Measurements from ENCODE around the gene CUX1. TPM values are rescaled to one million over a fixed set of nuclear protein-coding genes. Genes with fewer than 3 reads are reported as not detected.
"Not testable (repeated sequence)": the region's sequence is repeated elsewhere in the genome, so short reads cannot be mapped to it uniquely, and the experiment has no call there.

CUX1 gene
- total RNA-seq, 1 experiment from 2014 or later = 47.6 TPM

GRCh38 chr7:101919363-101920115 is 102.1 kb downstream of the CUX1 start:
- CTCF ChIA-PET = no interaction called here
- POLR2A ChIA-PET = no interaction called here
- no TSS peak for BruUV-seq (replicated peaks)
- Mint-ChIP-seq H3K4me3 (ENCODE audit: unreplicated experiment) (no peak overlapping the region), H3K9me3 (ENCODE audit: unreplicated experiment) (no peaks in the 10 kb centered on the region), H3K27me3 (ENCODE audit: insufficient read depth, unreplicated experiment) (no peaks in the 10 kb centered on the region), H3K27ac (ENCODE audit: low read depth, unreplicated experiment) (no peak overlapping the region), H3K4me1 (ENCODE audit: insufficient read depth, unreplicated experiment) (peaks cover 4% of the 10 kb centered on the region), H3K36me3 (ENCODE audit: insufficient read depth, unreplicated experiment) (peaks cover 31% of the 10 kb centered on the region)
- intact Hi-C loops (cut with micrococcal nuclease) = no loop called here
- TF ChIP-seq, protein P1, sequence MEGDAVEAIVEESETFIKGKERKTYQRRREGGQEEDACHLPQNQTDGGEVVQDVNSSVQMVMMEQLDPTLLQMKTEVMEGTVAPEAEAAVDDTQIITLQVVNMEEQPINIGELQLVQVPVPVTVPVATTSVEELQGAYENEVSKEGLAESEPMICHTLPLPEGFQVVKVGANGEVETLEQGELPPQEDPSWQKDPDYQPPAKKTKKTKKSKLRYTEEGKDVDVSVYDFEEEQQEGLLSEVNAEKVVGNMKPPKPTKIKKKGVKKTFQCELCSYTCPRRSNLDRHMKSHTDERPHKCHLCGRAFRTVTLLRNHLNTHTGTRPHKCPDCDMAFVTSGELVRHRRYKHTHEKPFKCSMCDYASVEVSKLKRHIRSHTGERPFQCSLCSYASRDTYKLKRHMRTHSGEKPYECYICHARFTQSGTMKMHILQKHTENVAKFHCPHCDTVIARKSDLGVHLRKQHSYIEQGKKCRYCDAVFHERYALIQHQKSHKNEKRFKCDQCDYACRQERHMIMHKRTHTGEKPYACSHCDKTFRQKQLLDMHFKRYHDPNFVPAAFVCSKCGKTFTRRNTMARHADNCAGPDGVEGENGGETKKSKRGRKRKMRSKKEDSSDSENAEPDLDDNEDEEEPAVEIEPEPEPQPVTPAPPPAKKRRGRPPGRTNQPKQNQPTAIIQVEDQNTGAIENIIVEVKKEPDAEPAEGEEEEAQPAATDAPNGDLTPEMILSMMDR (IDR thresholded peaks at IDR 0.05; ENCODE audit: unreplicated experiment) = no peak
- DNase-seq (ENCODE audit: unreplicated experiment) = no peak

DNA sequence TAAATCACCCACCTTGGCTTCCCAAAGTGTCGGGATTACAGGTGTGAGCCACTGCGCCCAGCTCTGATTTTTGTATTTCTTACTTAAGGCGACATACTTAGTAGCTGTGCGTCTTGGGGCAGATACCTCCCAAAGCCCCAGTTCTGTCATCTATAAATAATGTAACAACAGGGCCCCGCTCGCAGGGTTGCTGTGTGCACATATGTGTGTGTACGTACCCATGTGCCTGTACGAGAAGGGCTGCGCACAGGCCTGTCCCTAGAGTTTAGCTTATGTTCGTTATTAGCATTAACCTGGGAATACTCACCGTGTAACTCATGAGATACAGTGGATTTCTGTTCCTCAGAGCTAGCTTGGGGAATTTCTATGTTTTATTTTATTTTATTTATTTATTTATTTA is 103.6 kb downstream of the CUX1 start:
- Mint-ChIP-seq H3K27me3 (ENCODE audit: insufficient read depth, unreplicated experiment) (no peaks in the 10 kb centered on the region), H3K4me1 (ENCODE audit: insufficient read depth, unreplicated experiment) (peaks cover 4% of the 10 kb centered on the region), H3K36me3 (ENCODE audit: insufficient read depth, unreplicated experiment) (peaks cover 27% of the 10 kb centered on the region), H3K9me3 (ENCODE audit: unreplicated experiment) (no peaks in the 10 kb centered on the region), H3K27ac (ENCODE audit: low read depth, unreplicated experiment) (no peak overlapping the region), H3K4me3 (ENCODE audit: unreplicated experiment) (no peak overlapping the region)
- POLR2A ChIA-PET = no interaction called here
- intact Hi-C loops (cut with micrococcal nuclease) = no loop called here
- no peak for DNase-seq (ENCODE audit: unreplicated experiment)
- no TSS peak for BruUV-seq (replicated peaks)
- TF ChIP-seq, protein P1 (IDR thresholded peaks at IDR 0.05; ENCODE audit: unreplicated experiment) = no peak
- CTCF ChIA-PET = interaction anchor here (1.0 to 1.2 kb wide), 2 partner anchors 15 to 557 kb away, joined by 3 read pairs; no protein-coding TSS in a partner anchor

DNA sequence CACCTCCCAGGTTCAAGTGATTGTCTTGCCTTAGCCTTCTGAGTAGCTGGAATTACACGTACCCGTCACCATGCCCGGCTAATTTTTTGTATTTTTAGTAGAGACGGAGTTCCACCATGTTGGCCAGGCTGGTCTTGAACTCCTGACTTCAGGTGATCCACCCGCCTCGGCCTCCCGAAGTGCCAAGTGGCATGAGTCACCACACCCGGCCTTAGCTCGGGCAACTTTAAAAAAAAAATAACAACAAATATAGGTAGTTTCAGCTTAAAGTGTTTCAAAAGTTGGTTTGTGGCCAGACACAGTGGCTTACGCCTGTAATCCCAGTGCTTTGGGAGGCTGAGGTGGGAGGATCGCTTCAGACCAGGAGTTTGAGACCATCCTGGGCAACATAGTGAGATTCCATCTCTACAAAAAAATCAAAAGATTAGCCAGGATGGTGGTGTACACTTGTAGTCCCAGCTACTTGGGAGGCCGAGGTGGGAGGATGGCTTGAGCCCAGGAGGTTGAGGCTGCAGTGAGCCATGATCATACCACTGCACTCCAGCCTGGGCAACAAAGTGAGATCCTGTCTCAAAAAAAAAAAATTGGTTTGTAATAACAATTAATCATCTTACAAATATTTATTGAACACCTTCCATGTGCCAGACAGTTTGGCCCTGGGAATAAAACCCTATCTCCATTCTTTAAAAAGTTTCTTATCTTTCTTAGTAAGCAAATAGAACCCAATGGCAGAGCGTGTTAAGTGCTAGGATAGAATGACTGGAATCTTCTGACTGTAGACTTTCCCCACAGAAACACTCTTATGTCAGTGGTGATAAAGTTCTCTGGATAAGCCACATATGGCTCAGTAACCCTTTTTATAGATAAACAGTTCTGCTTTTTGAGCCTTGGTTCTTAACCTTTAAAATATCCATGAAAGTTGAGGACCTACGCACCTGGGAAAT is 104.4 kb downstream of the CUX1 start:
- not testable (repeated sequence) for H3K4me3 Mint-ChIP-seq (ENCODE audit: unreplicated experiment)

GRCh38 chr7:101922631-101923601 is 105.5 kb downstream of the CUX1 start:
- no TSS peak for BruUV-seq (replicated peaks)
- POLR2A ChIA-PET = no interaction called here
- DNase-seq (ENCODE audit: unreplicated experiment) = no peak
- Mint-ChIP-seq H3K4me3 (ENCODE audit: unreplicated experiment) (no peak overlapping the region), H3K36me3 (ENCODE audit: insufficient read depth, unreplicated experiment) (peaks cover 17% of the 10 kb centered on the region), H3K27me3 (ENCODE audit: insufficient read depth, unreplicated experiment) (no peaks in the 10 kb centered on the region), H3K9me3 (ENCODE audit: unreplicated experiment) (no peaks in the 10 kb centered on the region), H3K27ac (ENCODE audit: low read depth, unreplicated experiment) (no peak overlapping the region), H3K4me1 (ENCODE audit: insufficient read depth, unreplicated experiment) (peaks cover 4% of the 10 kb centered on the region)
- TF ChIP-seq, protein P1 (IDR thresholded peaks at IDR 0.05; ENCODE audit: unreplicated experiment) = no peak
- CTCF ChIA-PET = interaction anchor here (0.6 kb wide), 1 partner anchor 23 kb away, joined by 3 read pairs; no protein-coding TSS in a partner anchor
- intact Hi-C loops (cut with micrococcal nuclease) = no loop called here

More for the DNA sequence above, 104.4 kb downstream of the CUX1 start:
- H3K4me1 Mint-ChIP-seq (ENCODE audit: insufficient read depth, unreplicated experiment); BruUV-seq (replicated peaks); POLR2A ChIA-PET; H3K27ac Mint-ChIP-seq (ENCODE audit: low read depth, unreplicated experiment); intact Hi-C loops (cut with micrococcal nuclease); H3K9me3 Mint-ChIP-seq (ENCODE audit: unreplicated experiment); DNase-seq (ENCODE audit: unreplicated experiment); H3K27me3 Mint-ChIP-seq (ENCODE audit: insufficient read depth, unreplicated experiment): not testable (repeated sequence)
- CTCF ChIA-PET = interaction anchor here (1.0 to 1.2 kb wide), 2 partner anchors 16 to 558 kb away, joined by 3 read pairs; no protein-coding TSS in a partner anchor
- peaks cover 19% of the 10 kb centered on the region for H3K36me3 Mint-ChIP-seq (ENCODE audit: insufficient read depth, unreplicated experiment)
